Activated T-helper 1 cell treated with anti-CD3 and anti-CD28 coated beads, Interleukin-12 subunit alpha, Interleukin-12 subunit beta, Interleukin-2, Interleukin-4 antibody, amounts not matched to agents 30 ng/mL and 10 ng/mL and 1 ng/mL, durations not matched to agents 14 hours and 24 hours and 36 hours (primary cell): ENCODE data around the gene ZAR1L. TPM values are rescaled to one million over a fixed set of nuclear protein-coding genes. Genes with fewer than 3 reads are reported as not detected.

Experiments used
- DNase-seq: peaks from one replicate; pipeline ENCODE4 v3.0.0; 2021; ENCODE audit warnings: low spot score
- H3K27ac Mint-ChIP-seq: one replicate; pipeline ENCODE4 v1.8.0; 2021; ENCODE audit warnings: mild to moderate bottlenecking, mixed read lengths
- H3K27me3 Mint-ChIP-seq: one replicate; pipeline ENCODE4 v1.8.0; 2022; ENCODE audit warnings: mild to moderate bottlenecking, moderate library complexity, mixed read lengths; ENCODE audit not compliant: insufficient read depth
- H3K36me3 Mint-ChIP-seq: one replicate; pipeline ENCODE4 v1.8.0; 2021; ENCODE audit warnings: low read depth, mixed read lengths
- H3K4me1 Mint-ChIP-seq: one replicate; pipeline ENCODE4 v1.8.0; 2021; ENCODE audit warnings: low read depth, mixed read lengths
- H3K4me3 Mint-ChIP-seq: one replicate; pipeline ENCODE4 v1.8.0; 2021; ENCODE audit warnings: mild to moderate bottlenecking, moderate library complexity, mixed read lengths
- H3K9me3 Mint-ChIP-seq: one replicate; pipeline ENCODE4 v1.8.0; 2021; ENCODE audit warnings: mixed read lengths
- intact Hi-C: fragments of 100-400 bp; cut with micrococcal nuclease; formaldehyde crosslinking; loops from one replicate; pipeline ENCODE4 v1.15.1; 2024
- total RNA-seq: library from RNA; stranded (reverse); gene quantifications from 2 replicates; pipeline ENCODE4 v1.2.3, GENCODE V29; 2022

ZAR1L gene
- total RNA-seq, 1 donor from 2014 or later, result not detected

GRCh38 chr13:32316501-32316900 lies 1.3 kb upstream of the ZAR1L start:
- Mint-ChIP-seq H3K4me1 (peaks cover 51% of the 10 kb centered on the region), H3K4me3 (peak overlapping the region; percentile 96), H3K36me3 (peaks cover 17% of the 10 kb centered on the region), H3K9me3 (no peaks in the 10 kb centered on the region), H3K27ac (peak overlapping the region; percentile 41), H3K27me3 (no peaks in the 10 kb centered on the region)
- intact Hi-C loops, result loop anchor here (5.0 to 10.0 kb wide), 4 partner anchors 328 to 1508 kb away; no protein-coding TSS in a partner anchor
- no peak for DNase-seq

DNA sequence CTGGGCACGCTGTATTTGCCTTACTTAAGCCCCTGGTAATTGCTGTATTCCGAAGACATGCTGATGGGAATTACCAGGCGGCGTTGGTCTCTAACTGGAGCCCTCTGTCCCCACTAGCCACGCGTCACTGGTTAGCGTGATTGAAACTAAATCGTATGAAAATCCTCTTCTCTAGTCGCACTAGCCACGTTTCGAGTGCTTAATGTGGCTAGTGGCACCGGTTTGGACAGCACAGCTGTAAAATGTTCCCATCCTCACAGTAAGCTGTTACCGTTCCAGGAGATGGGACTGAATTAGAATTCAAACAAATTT lies 821 bp upstream of the ZAR1L start:
- H3K27ac Mint-ChIP-seq, result peak overlapping the region; percentile 100
- no peaks in the 10 kb centered on the region for H3K9me3 Mint-ChIP-seq
- peak overlapping the region; percentile 96 for H3K4me3 Mint-ChIP-seq
- no peaks in the 10 kb centered on the region for H3K27me3 Mint-ChIP-seq
- peaks cover 48% of the 10 kb centered on the region for H3K4me1 Mint-ChIP-seq
- peaks cover 16% of the 10 kb centered on the region for H3K36me3 Mint-ChIP-seq
- no peak for DNase-seq
- intact Hi-C loops, result loop anchor here (5.0 to 10.0 kb wide), 4 partner anchors 329 to 1509 kb away; no protein-coding TSS in a partner anchor

- Mint-ChIP-seq H3K9me3 (no peaks in the 10 kb centered on the region), H3K36me3 (peaks cover 8% of the 10 kb centered on the region), H3K27ac (peak overlapping the region; percentile 100), H3K4me1 (peaks cover 48% of the 10 kb centered on the region), H3K27me3 (no peaks in the 10 kb centered on the region), H3K4me3 (peak overlapping the region; percentile 96)
- intact Hi-C loops, result loop anchor here (1.0 to 10.0 kb wide), 11 partner anchors 14 to 1510 kb away; partner anchors contain the start of genes FRY, N4BP2L2 and PDS5B
- peak; percentile 49 for DNase-seq
Observed at GRCh38 chr13:32314271-32315237, 609 bp downstream of the ZAR1L start.

DNA sequence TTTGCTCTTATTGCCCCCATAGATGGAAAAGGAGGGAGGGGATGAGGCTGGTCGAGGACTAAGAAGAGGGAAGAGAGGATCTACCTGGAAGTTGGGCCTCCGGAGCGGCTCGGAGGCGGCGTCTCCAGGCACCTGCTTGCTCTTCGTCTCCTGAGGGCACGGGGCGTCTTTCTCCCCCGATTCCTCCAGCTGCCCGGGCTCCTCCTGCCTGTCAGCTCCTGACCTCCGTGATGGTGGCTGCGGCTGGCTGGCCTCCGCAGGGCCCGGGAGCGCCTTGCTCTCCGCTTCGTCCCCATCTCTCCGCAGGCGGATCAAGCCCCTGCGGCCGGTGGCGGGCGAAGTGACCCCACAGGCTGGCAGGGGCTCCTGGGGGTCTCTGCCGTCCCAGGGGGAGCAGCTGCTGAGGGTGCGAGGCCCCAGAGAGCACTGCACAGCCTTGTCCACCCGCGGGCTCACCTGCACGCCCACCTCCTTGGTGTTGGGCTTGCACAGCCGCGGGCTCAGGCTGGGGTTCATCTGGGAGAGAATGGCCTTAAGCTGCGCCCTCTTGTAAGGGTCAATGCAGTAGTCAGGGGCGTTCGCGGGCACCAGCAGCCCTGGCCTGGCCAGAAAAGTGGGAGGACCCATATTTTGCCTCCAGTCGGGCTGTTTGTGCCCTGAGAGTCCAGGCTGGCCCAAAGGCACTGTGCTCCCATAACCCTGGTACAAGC lies 3.8 kb downstream of the ZAR1L start:
- no peak for DNase-seq
- no peak overlapping the region for H3K4me3 Mint-ChIP-seq
- H3K4me1 Mint-ChIP-seq, result peaks cover 34% of the 10 kb centered on the region
- intact Hi-C loops, result loop anchor here (10.0 kb wide), 2 partner anchors 333 to 1513 kb away; no protein-coding TSS in a partner anchor
- H3K27me3 Mint-ChIP-seq, result no peaks in the 10 kb centered on the region
- H3K9me3 Mint-ChIP-seq, result no peaks in the 10 kb centered on the region
- no peak overlapping the region for H3K27ac Mint-ChIP-seq
- H3K36me3 Mint-ChIP-seq, result no peaks in the 10 kb centered on the region

DNA sequence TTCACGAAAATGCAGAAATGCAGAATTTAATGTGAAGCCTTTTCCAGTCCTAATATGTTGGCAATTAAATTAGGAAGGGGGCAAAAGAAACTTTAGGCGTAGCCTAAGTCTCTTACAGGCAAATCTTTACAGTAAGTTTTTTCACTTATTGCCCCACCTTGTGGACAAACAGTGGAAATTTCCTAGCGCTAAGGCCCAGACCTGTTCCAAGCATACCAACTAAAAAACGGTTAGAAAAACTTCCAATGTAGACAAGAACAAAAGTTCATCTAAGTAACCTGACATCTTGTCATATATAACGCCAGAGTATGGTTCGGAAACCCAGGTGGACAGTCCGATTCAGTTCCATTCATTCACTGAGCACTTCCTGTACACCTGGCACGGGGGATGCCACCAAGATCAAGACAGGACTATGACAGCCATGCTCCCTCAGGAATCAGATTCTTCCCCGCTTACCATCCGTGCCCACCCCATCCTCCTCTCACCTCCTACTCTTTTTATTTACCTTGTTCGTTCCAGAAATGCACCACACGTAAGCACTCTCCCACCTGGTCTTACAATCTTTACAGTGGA lies 4.9 kb downstream of the ZAR1L start:
- Mint-ChIP-seq H3K4me3 (no peak overlapping the region), H3K9me3 (no peaks in the 10 kb centered on the region), H3K27ac (no peak overlapping the region), H3K27me3 (no peaks in the 10 kb centered on the region), H3K4me1 (peaks cover 30% of the 10 kb centered on the region), H3K36me3 (no peaks in the 10 kb centered on the region)
- peak; percentile 26 for DNase-seq
- intact Hi-C loops, result loop anchor here (1.0 to 10.0 kb wide), 8 partner anchors 11 to 1515 kb away; no protein-coding TSS in a partner anchor

GRCh38 chr13:32309312-32310133 lies 5.6 kb downstream of the ZAR1L start:
- peaks cover 24% of the 10 kb centered on the region for H3K4me1 Mint-ChIP-seq
- no peaks in the 10 kb centered on the region for H3K36me3 Mint-ChIP-seq
- no peak for DNase-seq
- no peaks in the 10 kb centered on the region for H3K27me3 Mint-ChIP-seq
- H3K4me3 Mint-ChIP-seq, result no peak overlapping the region
- H3K9me3 Mint-ChIP-seq, result no peaks in the 10 kb centered on the region
- intact Hi-C loops, result loop anchor here (1.0 to 10.0 kb wide), 8 partner anchors 10 to 1515 kb away; no protein-coding TSS in a partner anchor
- H3K27ac Mint-ChIP-seq, result no peak overlapping the region

- Mint-ChIP-seq H3K9me3 (no peaks in the 10 kb centered on the region), H3K4me1 (peaks cover 17% of the 10 kb centered on the region), H3K27ac (no peak overlapping the region), H3K36me3 (no peaks in the 10 kb centered on the region), H3K27me3 (no peaks in the 10 kb centered on the region), H3K4me3 (no peak overlapping the region)
- intact Hi-C loops, result no loop called here
- no peak for DNase-seq
Observed at GRCh38 chr13:32305646-32306045, 9.5 kb downstream of the ZAR1L start.

GRCh38 chr13:32302461-32302860 lies 12.7 kb downstream of the ZAR1L start:
- Mint-ChIP-seq H3K36me3 (no peaks in the 10 kb centered on the region), H3K4me1 (peaks cover 9% of the 10 kb centered on the region), H3K9me3 (no peaks in the 10 kb centered on the region), H3K27ac (no peak overlapping the region), H3K27me3 (peaks cover 10% of the 10 kb centered on the region), H3K4me3 (no peak overlapping the region)
- no peak for DNase-seq
- intact Hi-C loops, result no loop called here

- Mint-ChIP-seq H3K4me3 (no peak overlapping the region), H3K27me3 (peaks cover 17% of the 10 kb centered on the region)
- intact Hi-C loops, result loop anchor here (1.0 to 2.0 kb wide), 2 partner anchors 14 to 54 kb away; partner anchors contain the start of genes BRCA2 and ZAR1L
Observed at GRCh38 chr13:32300920-32301319, 14.2 kb downstream of the ZAR1L start.

DNA sequence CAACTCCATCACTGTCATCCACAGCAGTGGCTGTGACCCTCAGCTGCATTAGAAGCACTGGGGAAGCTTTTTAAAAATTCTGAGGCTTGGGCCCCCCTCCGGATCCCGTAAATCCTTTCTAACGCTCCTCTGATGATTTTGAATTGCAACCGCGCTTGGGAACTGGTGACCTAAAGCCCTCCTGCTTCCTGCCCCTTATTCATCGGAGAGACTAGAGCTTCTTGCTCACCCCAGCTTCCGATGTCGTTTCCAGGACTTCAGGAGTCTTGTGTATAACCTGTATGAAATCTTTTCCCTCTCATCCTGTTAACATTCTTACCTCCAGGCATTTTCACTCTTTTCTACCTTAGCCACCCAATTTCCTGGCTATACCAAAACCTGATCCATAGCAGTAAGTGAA lies 14.8 kb downstream of the ZAR1L start:
- no peak for DNase-seq
- Mint-ChIP-seq H3K4me3 (no peak overlapping the region), H3K27me3 (peaks cover 17% of the 10 kb centered on the region), H3K4me1 (peaks cover 18% of the 10 kb centered on the region), H3K36me3 (no peaks in the 10 kb centered on the region), H3K9me3 (no peaks in the 10 kb centered on the region), H3K27ac (no peak overlapping the region)
- intact Hi-C loops, result loop anchor here (1.0 to 2.0 kb wide), 2 partner anchors 15 to 54 kb away; partner anchors contain the start of genes BRCA2 and ZAR1L

More at GRCh38 chr13:32300920-32301319, 14.2 kb downstream of the ZAR1L start:
- H3K27ac Mint-ChIP-seq, result no peak overlapping the region
- H3K36me3 Mint-ChIP-seq, result no peaks in the 10 kb centered on the region
- no peaks in the 10 kb centered on the region for H3K9me3 Mint-ChIP-seq
- peaks cover 18% of the 10 kb centered on the region for H3K4me1 Mint-ChIP-seq
- no peak for DNase-seq

DNA sequence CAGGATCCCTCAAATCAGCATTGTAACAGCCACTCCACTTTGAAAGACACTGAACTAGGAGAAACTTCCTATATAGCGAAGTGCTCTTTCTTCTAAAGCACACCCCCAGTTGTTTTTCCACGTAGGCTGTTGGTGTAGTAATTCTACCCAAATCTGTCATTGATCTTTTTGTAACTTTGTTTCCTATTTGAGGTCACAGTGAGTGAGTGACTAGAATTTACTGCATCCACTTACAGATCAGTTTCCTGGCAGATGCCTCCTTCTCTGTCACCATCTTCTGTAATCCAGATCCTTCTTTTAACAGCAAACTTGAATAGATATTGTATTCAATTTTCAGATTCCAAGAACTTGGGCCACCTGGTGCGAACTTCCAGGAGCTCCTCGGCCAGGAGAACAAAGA lies 15.3 kb downstream of the ZAR1L start:
- DNase-seq, result no peak
- Mint-ChIP-seq H3K4me1 (peaks cover 18% of the 10 kb centered on the region), H3K4me3 (no peak overlapping the region), H3K27ac (no peak overlapping the region), H3K36me3 (no peaks in the 10 kb centered on the region), H3K27me3 (peaks cover 17% of the 10 kb centered on the region), H3K9me3 (no peaks in the 10 kb centered on the region)
- intact Hi-C loops, result loop anchor here (1.0 to 2.0 kb wide), 3 partner anchors 10 to 53 kb away; partner anchors contain the start of genes BRCA2 and ZAR1L

GRCh38 chr13:32298695-32299094 lies 16.5 kb downstream of the ZAR1L start:
- H3K27ac Mint-ChIP-seq, result no peak overlapping the region
- H3K27me3 Mint-ChIP-seq, result peaks cover 17% of the 10 kb centered on the region
- intact Hi-C loops, result loop anchor here (1.0 kb wide), 1 partner anchor 12 kb away; no protein-coding TSS in a partner anchor
- H3K4me1 Mint-ChIP-seq, result peaks cover 18% of the 10 kb centered on the region
- no peak overlapping the region for H3K4me3 Mint-ChIP-seq
- H3K9me3 Mint-ChIP-seq, result no peaks in the 10 kb centered on the region
- DNase-seq, result no peak
- no peaks in the 10 kb centered on the region for H3K36me3 Mint-ChIP-seq
